HFFc6 (cell line): ENCODE results near the gene PLK4. TPM values are rescaled to one million over a fixed set of nuclear protein-coding genes. Genes with fewer than 3 reads are reported as not detected.

ENCODE experiments used
- DNase-seq: peaks from one replicate; pipeline ENCODE4 v3.0.0-alpha.2; 2018
- H3K27ac Mint-ChIP-seq: 2 replicates; pipeline ENCODE4 v1.8.0; 2020; ENCODE audit warnings: mild to moderate bottlenecking, mixed read lengths
- H3K27me3 Mint-ChIP-seq: 2 replicates; pipeline ENCODE4 v1.8.0; 2021; ENCODE audit warnings: mild to moderate bottlenecking, moderate library complexity, mixed read lengths; ENCODE audit not compliant: insufficient read depth
- H3K36me3 Mint-ChIP-seq: 2 replicates; pipeline ENCODE4 v1.8.0; 2021; ENCODE audit warnings: low read depth, mixed read lengths
- H3K4me1 Mint-ChIP-seq: 2 replicates; pipeline ENCODE4 v1.8.0; 2020; ENCODE audit warnings: low read depth, mixed read lengths
- H3K4me3 Mint-ChIP-seq: 2 replicates; pipeline ENCODE4 v1.8.0; 2020; ENCODE audit warnings: mild to moderate bottlenecking, moderate library complexity, mixed read lengths
- H3K9me3 Mint-ChIP-seq: 2 replicates; pipeline ENCODE4 v1.8.0; 2020; ENCODE audit warnings: mild to moderate bottlenecking, mixed read lengths
- CTCF ChIP-seq: fragments of 200-600 bp; sonication (generic); IDR thresholded peaks from 2 replicates; pipeline ENCODE4 v1.5.0; 2021; ENCODE audit warnings: antibody characterized with exemption, mild to moderate bottlenecking
- long read RNA-seq: library from polyadenylated mRNA; unstranded; transcript quantifications from one replicate; pipeline ENCODE4 v2.0.0, GENCODE V29; 2019
- total RNA-seq, 6 experiments: library from RNA; stranded (reverse); fragmentation: NEBNext Ultra II Directional; extraction: Animal tissue kit (Norgen Biotek cat#: 25700); gene quantifications; 2 replicates in 1 of 6; 3 replicates in 5 of 6; pipeline ENCODE4 v1.2.3, GENCODE V29; 2021

Gene PLK4
- 10 to 100 TPM in 5 of 6 experiments, 1 to 10 TPM in 1; 5.8 to 17.8 (median 14.7) TPM for total RNA-seq
- long read RNA-seq, partial matches to known transcripts: 0 of 3 reads
- long read RNA-seq, other reads (novel, unspliced or antisense): 1 of 3 reads

- Mint-ChIP-seq H3K4me3 (peak within 1 kb of the TSS; percentile 100), H3K27me3 (no peaks in the 10 kb centered on the region; the same call in none of the 2 replicates), H3K36me3 (peaks cover 9% of the 10 kb centered on the region; the same call in 1 of the 2 replicates), H3K9me3 (no peaks in the 10 kb centered on the region), H3K27ac (peak within 1 kb of the TSS; percentile 99), H3K4me1 (peaks cover 28% of the 10 kb centered on the region)
- peak; percentile 93 for DNase-seq
- no peak for TF ChIP-seq CTCF
These were observed at the start of gene PLK4 for GRCh38 chr4:127880763-127881562. Gene PLK4 (plus strand): TSS chr4:127880893. CDS start chr4:127881135, 242 bp downstream.

GRCh38 chr4:127832585-127832984 lies 48.1 kb upstream of the PLK4 start:
- Mint-ChIP-seq H3K27me3 (no peaks in the 10 kb centered on the region), H3K36me3 (peaks cover 6% of the 10 kb centered on the region; the same call in 1 of the 2 replicates), H3K27ac (no peak overlapping the region), H3K4me3 (no peak overlapping the region), H3K4me1 (peaks cover 6% of the 10 kb centered on the region; the same call in 1 of the 2 replicates), H3K9me3 (no peaks in the 10 kb centered on the region)
- TF ChIP-seq CTCF: no peak
- DNase-seq: no peak

- H3K27ac Mint-ChIP-seq: no peak overlapping the region
- DNase-seq: no peak
These were observed 36.7 kb upstream of the PLK4 start for GRCh38 chr4:127843704-127844600.

GRCh38 chr4:127844601-127845116 lies 36.0 kb upstream of the PLK4 start:
- H3K36me3 Mint-ChIP-seq: peaks cover 57% of the 10 kb centered on the region
- no peak overlapping the region for H3K27ac Mint-ChIP-seq
- H3K4me1 Mint-ChIP-seq: peaks cover 16% of the 10 kb centered on the region; the same call in 1 of the 2 replicates
- peaks cover 3% of the 10 kb centered on the region for H3K27me3 Mint-ChIP-seq
- H3K9me3 Mint-ChIP-seq: peaks cover 34% of the 10 kb centered on the region
- no peak for TF ChIP-seq CTCF
- no peak for DNase-seq
- no peak overlapping the region for H3K4me3 Mint-ChIP-seq

More at GRCh38 chr4:127843704-127844600, 36.7 kb upstream of the PLK4 start:
- peaks cover 50% of the 10 kb centered on the region for H3K36me3 Mint-ChIP-seq
- TF ChIP-seq CTCF: no peak
- H3K4me1 Mint-ChIP-seq: peaks cover 12% of the 10 kb centered on the region; the same call in 1 of the 2 replicates
- H3K4me3 Mint-ChIP-seq: no peak overlapping the region
- peaks cover 3% of the 10 kb centered on the region for H3K27me3 Mint-ChIP-seq
- peaks cover 28% of the 10 kb centered on the region for H3K9me3 Mint-ChIP-seq

GRCh38 chr4:127846061-127846460 lies 34.6 kb upstream of the PLK4 start:
- TF ChIP-seq CTCF: no peak
- DNase-seq: no peak
- Mint-ChIP-seq H3K27ac (no peak overlapping the region), H3K27me3 (peaks cover 3% of the 10 kb centered on the region), H3K9me3 (peaks cover 48% of the 10 kb centered on the region), H3K4me3 (no peak overlapping the region), H3K4me1 (peaks cover 16% of the 10 kb centered on the region; the same call in 1 of the 2 replicates), H3K36me3 (peaks cover 71% of the 10 kb centered on the region)
